ENCODE data around the gene TMEM45A. TPM values are rescaled to one million over a fixed set of nuclear protein-coding genes. Genes with fewer than 3 reads are reported as not detected.
"Not testable (repeated sequence)": the region's sequence is repeated elsewhere in the genome, so short reads cannot be mapped to it uniquely, and the experiment has no call there.

The TMEM45A gene
- 0.14 TPM for polyA plus RNA-seq

GRCh38 chr3:100492059-100493006 is at the start of gene TMEM45A:
Gene TMEM45A, plus strand, starts transcription at chr3:100492619. Its CDS starts 62,593 bp downstream, at chr3:100555212.
- Mint-ChIP-seq H3K4me1 (peaks cover 3 to 14% (median 11%) of the 10 kb centered on the region in 3 donors), H3K36me3 (no peaks in the 10 kb centered on the region), H3K4me3 (peak within 1 kb of the TSS; percentile 61 to 93 (median 88)), H3K27ac (peak within 1 kb of the TSS in 2 of 3 donors; percentile 9 to 48), H3K9me3 (peaks cover 0 to 2% (median 0%) of the 10 kb centered on the region in 3 donors), H3K27me3 (no peaks in the 10 kb centered on the region)

DNA sequence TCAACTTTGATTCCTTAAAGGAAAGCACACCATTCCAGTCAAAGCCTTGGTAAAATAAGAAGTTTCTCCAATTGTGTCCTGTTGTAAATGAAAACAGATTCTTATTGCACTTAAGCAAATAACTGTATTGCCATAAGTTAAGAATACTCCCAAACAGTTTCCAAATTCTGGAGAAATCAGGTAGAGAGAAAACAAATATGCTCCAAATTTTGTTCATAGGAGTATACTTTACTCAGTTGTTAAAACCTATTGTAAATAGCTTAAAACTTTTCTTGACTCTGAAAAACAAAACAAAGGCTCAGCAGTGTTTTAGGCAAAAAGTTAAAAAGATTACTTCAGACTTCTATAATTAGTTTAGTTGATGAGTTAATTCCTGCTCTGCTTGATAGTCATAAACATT is 48.7 kb upstream of the TMEM45A start:
- Mint-ChIP-seq H3K9me3 (peaks cover 0 to 13% (median 10%) of the 10 kb centered on the region in 3 donors), H3K4me3 (no peak overlapping the region), H3K27me3 (peaks cover 1% of the 10 kb centered on the region), H3K27ac (no peak overlapping the region), H3K4me1 (no peaks in the 10 kb centered on the region), H3K36me3 (no peaks in the 10 kb centered on the region)

GRCh38 chr3:100447067-100447466 is 45.4 kb upstream of the TMEM45A start:
- H3K27ac Mint-ChIP-seq, H3K4me1 Mint-ChIP-seq, H3K36me3 Mint-ChIP-seq, H3K27me3 Mint-ChIP-seq, H3K4me3 Mint-ChIP-seq: not testable (repeated sequence)
- H3K9me3 Mint-ChIP-seq: peaks cover 0 to 11% (median 10%) of the 10 kb centered on the region in 3 donors

- H3K27me3 Mint-ChIP-seq: peaks cover 1% of the 10 kb centered on the region
- H3K36me3 Mint-ChIP-seq: peaks cover 8% of the 10 kb centered on the region
- no peak overlapping the region for H3K27ac Mint-ChIP-seq
- H3K4me1 Mint-ChIP-seq: no peaks in the 10 kb centered on the region
- H3K4me3 Mint-ChIP-seq: no peak overlapping the region
- peaks cover 0 to 11% (median 10%) of the 10 kb centered on the region in 3 donors for H3K9me3 Mint-ChIP-seq
Measured at GRCh38 chr3:100448079-100448478, 44.3 kb upstream of the TMEM45A start.

DNA sequence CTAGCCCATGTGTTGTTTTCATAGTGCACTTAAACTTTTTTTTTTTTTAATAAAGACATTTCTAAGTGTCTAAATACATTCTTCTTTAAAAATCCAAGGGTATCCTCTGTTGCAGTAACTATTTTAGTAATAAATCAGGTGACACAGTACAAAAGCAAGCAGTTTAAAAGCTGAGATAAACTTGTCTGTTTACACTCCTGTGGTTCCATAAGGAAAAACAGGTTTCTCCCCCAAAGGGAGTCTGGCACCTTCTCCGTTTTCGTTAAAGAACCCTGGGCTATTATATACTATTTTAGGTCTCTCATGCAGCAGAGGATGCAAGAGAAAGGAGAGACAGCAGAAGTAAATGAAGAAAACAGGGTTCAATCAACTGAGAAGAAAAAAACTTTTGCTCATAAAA is 43.2 kb upstream of the TMEM45A start:
- H3K4me1 Mint-ChIP-seq: no peaks in the 10 kb centered on the region
- H3K9me3 Mint-ChIP-seq: peaks cover 0 to 9% (median 0%) of the 10 kb centered on the region in 3 donors
- H3K4me3 Mint-ChIP-seq: no peak overlapping the region
- H3K27me3 Mint-ChIP-seq: peaks cover 1% of the 10 kb centered on the region
- H3K36me3 Mint-ChIP-seq: peaks cover 8% of the 10 kb centered on the region
- no peak overlapping the region for H3K27ac Mint-ChIP-seq

DNA sequence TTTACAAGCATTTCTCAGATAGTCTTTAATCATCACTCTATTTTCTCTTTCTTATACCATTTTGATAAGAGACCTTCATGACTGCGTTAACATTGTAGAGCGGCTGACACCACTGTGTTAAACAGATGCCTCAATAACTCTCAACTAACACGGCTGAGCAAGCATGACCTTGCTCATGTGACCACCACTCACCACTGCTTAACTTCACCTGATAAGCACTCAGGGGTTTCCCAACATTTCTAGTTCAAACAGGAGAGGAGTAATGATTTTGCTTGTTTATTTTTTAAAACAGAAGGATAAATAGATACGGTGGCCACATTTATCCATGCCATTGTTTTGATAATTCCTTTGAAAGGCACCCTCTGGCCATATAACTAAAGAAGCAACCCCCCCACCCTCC is 37.7 kb upstream of the TMEM45A start:
- H3K27ac Mint-ChIP-seq: no peak overlapping the region
- H3K36me3 Mint-ChIP-seq: peaks cover 8% of the 10 kb centered on the region
- H3K4me1 Mint-ChIP-seq: no peaks in the 10 kb centered on the region
- no peaks in the 10 kb centered on the region for H3K9me3 Mint-ChIP-seq
- H3K4me3 Mint-ChIP-seq: no peak overlapping the region
- peaks cover 3% of the 10 kb centered on the region for H3K27me3 Mint-ChIP-seq

- Mint-ChIP-seq H3K4me1 (no peaks in the 10 kb centered on the region), H3K27ac (no peak overlapping the region), H3K9me3 (no peaks in the 10 kb centered on the region), H3K36me3 (peaks cover 8% of the 10 kb centered on the region), H3K4me3 (no peak overlapping the region), H3K27me3 (peaks cover 3% of the 10 kb centered on the region)
Measured at GRCh38 chr3:100455841-100456550, 36.4 kb upstream of the TMEM45A start.

DNA sequence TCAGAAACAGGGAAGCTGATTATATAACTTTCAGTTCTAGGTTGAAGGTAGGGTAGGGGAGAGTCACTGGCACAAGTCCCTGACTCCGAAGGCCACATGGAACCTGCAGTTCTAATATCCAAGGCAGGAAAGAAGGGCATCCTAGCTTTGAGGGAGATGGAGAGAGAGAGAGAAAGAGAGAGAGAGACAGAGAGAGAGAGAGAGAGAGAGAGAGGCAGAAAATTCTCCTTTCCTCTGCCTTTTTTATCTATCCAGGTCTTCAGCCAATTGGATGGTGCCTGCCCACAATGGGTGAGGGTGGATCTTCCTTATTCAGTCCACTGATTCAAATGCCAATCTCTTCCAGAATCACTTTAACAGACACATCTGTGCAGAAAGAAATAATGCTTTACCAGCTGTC is 35.7 kb upstream of the TMEM45A start:
- Mint-ChIP-seq H3K4me1 (no peaks in the 10 kb centered on the region), H3K36me3 (peaks cover 4% of the 10 kb centered on the region), H3K27ac (no peak overlapping the region)

DNA sequence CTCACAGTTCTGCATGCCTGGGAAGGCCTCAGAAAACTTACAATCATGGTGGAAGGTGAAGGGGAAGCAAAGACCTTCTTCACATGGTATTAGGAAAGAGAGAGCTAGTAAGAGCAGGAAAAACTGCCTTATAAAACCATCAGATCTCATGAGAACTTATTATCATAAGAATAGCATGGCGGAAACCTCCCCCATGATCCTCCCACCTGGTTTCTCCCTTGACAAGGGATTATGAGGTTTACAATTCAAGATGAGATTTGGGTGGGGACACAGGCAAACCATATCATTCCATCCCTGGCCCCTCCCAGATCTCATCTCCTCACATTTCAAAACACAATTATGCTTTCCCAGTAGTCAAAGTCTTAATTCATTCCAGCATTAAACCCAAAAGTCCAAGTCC is 34.6 kb upstream of the TMEM45A start:
- no peak overlapping the region for H3K4me3 Mint-ChIP-seq
- H3K9me3 Mint-ChIP-seq: no peaks in the 10 kb centered on the region
- no peaks in the 10 kb centered on the region for H3K36me3 Mint-ChIP-seq
- H3K27me3 Mint-ChIP-seq: peaks cover 3% of the 10 kb centered on the region
- H3K4me1 Mint-ChIP-seq: no peaks in the 10 kb centered on the region
- H3K27ac Mint-ChIP-seq: no peak overlapping the region

More for the DNA sequence above, 35.7 kb upstream of the TMEM45A start:
- Mint-ChIP-seq H3K27me3 (peaks cover 3% of the 10 kb centered on the region), H3K4me3 (no peak overlapping the region), H3K9me3 (no peaks in the 10 kb centered on the region)

GRCh38 chr3:100458814-100459213 is 33.6 kb upstream of the TMEM45A start:
- Mint-ChIP-seq H3K4me3 (no peak overlapping the region), H3K27ac (no peak overlapping the region), H3K9me3 (no peaks in the 10 kb centered on the region), H3K36me3 (no peaks in the 10 kb centered on the region), H3K27me3 (peaks cover 3% of the 10 kb centered on the region), H3K4me1 (no peaks in the 10 kb centered on the region)

DNA sequence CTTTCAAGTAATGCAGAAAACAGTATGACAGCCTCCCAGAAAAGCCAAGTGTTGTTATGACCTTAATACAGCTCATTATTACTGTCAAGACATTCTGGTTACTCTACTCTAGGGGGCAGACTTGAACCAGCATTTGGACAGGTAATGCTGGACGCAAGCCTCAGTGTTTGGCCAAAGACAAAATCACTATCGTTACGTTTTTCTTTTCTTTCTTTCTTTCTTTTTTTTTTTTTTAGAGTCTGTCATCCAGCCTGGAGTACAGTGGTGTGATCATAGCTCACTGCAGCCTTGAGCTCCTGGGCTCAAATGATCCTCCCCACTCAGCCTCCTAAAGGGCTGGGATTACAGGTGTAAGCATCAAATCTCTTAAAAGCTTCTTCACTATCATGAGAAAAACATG is 29.4 kb upstream of the TMEM45A start:
- Mint-ChIP-seq H3K4me1 (peaks cover 0 to 5% (median 2%) of the 10 kb centered on the region in 3 donors), H3K9me3 (peaks cover 0 to 2% (median 1%) of the 10 kb centered on the region in 3 donors), H3K27ac (no peak overlapping the region), H3K4me3 (no peak overlapping the region), H3K36me3 (no peaks in the 10 kb centered on the region), H3K27me3 (peaks cover 3% of the 10 kb centered on the region)

- H3K4me1 Mint-ChIP-seq: peaks cover 0 to 5% (median 2%) of the 10 kb centered on the region in 3 donors
- peaks cover 1 to 2% (median 1%) of the 10 kb centered on the region in 3 donors for H3K9me3 Mint-ChIP-seq
- H3K27ac Mint-ChIP-seq: no peak overlapping the region
- H3K36me3 Mint-ChIP-seq: no peaks in the 10 kb centered on the region
- H3K4me3 Mint-ChIP-seq: no peak overlapping the region
- peaks cover 3% of the 10 kb centered on the region for H3K27me3 Mint-ChIP-seq
Measured at GRCh38 chr3:100463646-100464155, 28.7 kb upstream of the TMEM45A start.

- no peaks in the 10 kb centered on the region for H3K36me3 Mint-ChIP-seq
- H3K9me3 Mint-ChIP-seq: peaks cover 4 to 14% (median 5%) of the 10 kb centered on the region in 3 donors
- H3K4me1 Mint-ChIP-seq: peaks cover 0 to 5% (median 2%) of the 10 kb centered on the region in 3 donors
- H3K27ac Mint-ChIP-seq: no peak overlapping the region
- H3K27me3 Mint-ChIP-seq: no peaks in the 10 kb centered on the region
- H3K4me3 Mint-ChIP-seq: no peak overlapping the region
Measured at GRCh38 chr3:100465892-100466777, 26.3 kb upstream of the TMEM45A start.

- no peak overlapping the region for H3K27ac Mint-ChIP-seq
- H3K9me3 Mint-ChIP-seq: peaks cover 4 to 14% (median 5%) of the 10 kb centered on the region in 3 donors
- H3K27me3 Mint-ChIP-seq: no peaks in the 10 kb centered on the region
- no peaks in the 10 kb centered on the region for H3K36me3 Mint-ChIP-seq
- H3K4me3 Mint-ChIP-seq: no peak overlapping the region
- peaks cover 0 to 5% (median 2%) of the 10 kb centered on the region in 3 donors for H3K4me1 Mint-ChIP-seq
Measured at GRCh38 chr3:100467133-100467532, 25.3 kb upstream of the TMEM45A start.
